ENCODE measurements around the gene DPP10.

DNA sequence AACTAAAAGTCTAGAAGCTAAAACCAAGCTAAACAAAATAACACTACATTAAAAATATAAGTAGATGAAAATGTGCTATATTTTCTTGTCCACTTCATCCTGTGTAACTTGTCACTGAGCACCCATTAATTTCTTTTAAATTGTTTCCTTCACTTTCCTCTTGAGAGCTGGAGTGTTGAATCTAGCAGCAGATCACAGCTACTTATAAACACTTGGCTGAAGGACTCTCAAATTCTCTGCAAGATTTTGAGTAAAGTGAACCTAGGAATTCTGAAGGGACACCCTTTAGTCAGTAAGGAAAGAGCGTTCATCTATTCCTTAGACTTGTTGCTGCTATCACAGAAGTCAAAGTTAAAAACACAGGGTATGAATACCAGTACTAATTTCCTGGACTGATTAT is 1163.9 kb downstream of the DPP10 start:
- TF ChIP-seq, protein P1, sequence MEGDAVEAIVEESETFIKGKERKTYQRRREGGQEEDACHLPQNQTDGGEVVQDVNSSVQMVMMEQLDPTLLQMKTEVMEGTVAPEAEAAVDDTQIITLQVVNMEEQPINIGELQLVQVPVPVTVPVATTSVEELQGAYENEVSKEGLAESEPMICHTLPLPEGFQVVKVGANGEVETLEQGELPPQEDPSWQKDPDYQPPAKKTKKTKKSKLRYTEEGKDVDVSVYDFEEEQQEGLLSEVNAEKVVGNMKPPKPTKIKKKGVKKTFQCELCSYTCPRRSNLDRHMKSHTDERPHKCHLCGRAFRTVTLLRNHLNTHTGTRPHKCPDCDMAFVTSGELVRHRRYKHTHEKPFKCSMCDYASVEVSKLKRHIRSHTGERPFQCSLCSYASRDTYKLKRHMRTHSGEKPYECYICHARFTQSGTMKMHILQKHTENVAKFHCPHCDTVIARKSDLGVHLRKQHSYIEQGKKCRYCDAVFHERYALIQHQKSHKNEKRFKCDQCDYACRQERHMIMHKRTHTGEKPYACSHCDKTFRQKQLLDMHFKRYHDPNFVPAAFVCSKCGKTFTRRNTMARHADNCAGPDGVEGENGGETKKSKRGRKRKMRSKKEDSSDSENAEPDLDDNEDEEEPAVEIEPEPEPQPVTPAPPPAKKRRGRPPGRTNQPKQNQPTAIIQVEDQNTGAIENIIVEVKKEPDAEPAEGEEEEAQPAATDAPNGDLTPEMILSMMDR (IDR thresholded peaks at IDR 0.05): no peak
- TF ChIP-seq EP300 (IDR thresholded peaks at IDR 0.05): no peak
- no peak for TF ChIP-seq POLR2AphosphoS5 (IDR thresholded peaks at IDR 0.05)
- TF ChIP-seq POLR2A (IDR thresholded peaks at IDR 0.05): no peak
